HG03135 (cell line): Measurements from ENCODE around the gene SMAD2.
"Not testable (repeated sequence)": the region's sequence is repeated elsewhere in the genome, so short reads cannot be mapped to it uniquely, and the experiment has no call there.

Experiments used
- ATAC-seq: cut with Tn5 transposase; IDR thresholded peaks from one replicate; pipeline ENCODE4 v1.9.1; 2021; ENCODE audit warnings: mild to moderate bottlenecking, moderate library complexity; ENCODE audit not compliant: unreplicated experiment

Gene SMAD2

GRCh38 chr18:47795434-47795814 is 135.0 kb downstream of the SMAD2 start:
- ATAC-seq: no peak

- ATAC-seq: no peak
These were observed 135.6 kb downstream of the SMAD2 start for GRCh38 chr18:47794725-47795433.

- ATAC-seq: no peak
These were observed 136.8 kb downstream of the SMAD2 start for GRCh38 chr18:47793609-47794008.

GRCh38 chr18:47791461-47791985 is 138.9 kb downstream of the SMAD2 start:
- ATAC-seq: no peak

- ATAC-seq: no peak
These were observed 140.4 kb downstream of the SMAD2 start for GRCh38 chr18:47790036-47790435.

GRCh38 chr18:47788621-47789020 is 141.8 kb downstream of the SMAD2 start:
- ATAC-seq: no peak

GRCh38 chr18:47781561-47781960 is 148.9 kb downstream of the SMAD2 start:
- no peak for ATAC-seq

GRCh38 chr18:47780011-47780725 is 150.3 kb downstream of the SMAD2 start:
- ATAC-seq: no peak

- ATAC-seq: no peak
These were observed 151.1 kb downstream of the SMAD2 start for GRCh38 chr18:47779381-47779780.

- no peak for ATAC-seq
These were observed 152.8 kb downstream of the SMAD2 start for GRCh38 chr18:47777626-47778025.

GRCh38 chr18:47775961-47776360 is 154.5 kb downstream of the SMAD2 start:
- no peak for ATAC-seq

GRCh38 chr18:47773931-47774330 is 156.5 kb downstream of the SMAD2 start:
- no peak for ATAC-seq

GRCh38 chr18:47772374-47773248 is 157.8 kb downstream of the SMAD2 start:
- no peak for ATAC-seq

GRCh38 chr18:47771922-47772321 is 158.5 kb downstream of the SMAD2 start:
- ATAC-seq: no peak

- ATAC-seq: no peak
These were observed 162.8 kb downstream of the SMAD2 start for GRCh38 chr18:47767699-47768098.

GRCh38 chr18:47767198-47767597 is 163.3 kb downstream of the SMAD2 start:
- not testable (repeated sequence) for ATAC-seq
